ENCODE measurements around the gene CNTN1. TPM values are rescaled to one million over a fixed set of nuclear protein-coding genes. Genes with fewer than 3 reads are reported as not detected.
"Not testable (repeated sequence)": the region's sequence is repeated elsewhere in the genome, so short reads cannot be mapped to it uniquely, and the experiment has no call there.

The CNTN1 gene
- total and polyA plus RNA-seq, 12 donors, result 0.07 to 0.90 (median 0.21) TPM; not detected in 1

DNA sequence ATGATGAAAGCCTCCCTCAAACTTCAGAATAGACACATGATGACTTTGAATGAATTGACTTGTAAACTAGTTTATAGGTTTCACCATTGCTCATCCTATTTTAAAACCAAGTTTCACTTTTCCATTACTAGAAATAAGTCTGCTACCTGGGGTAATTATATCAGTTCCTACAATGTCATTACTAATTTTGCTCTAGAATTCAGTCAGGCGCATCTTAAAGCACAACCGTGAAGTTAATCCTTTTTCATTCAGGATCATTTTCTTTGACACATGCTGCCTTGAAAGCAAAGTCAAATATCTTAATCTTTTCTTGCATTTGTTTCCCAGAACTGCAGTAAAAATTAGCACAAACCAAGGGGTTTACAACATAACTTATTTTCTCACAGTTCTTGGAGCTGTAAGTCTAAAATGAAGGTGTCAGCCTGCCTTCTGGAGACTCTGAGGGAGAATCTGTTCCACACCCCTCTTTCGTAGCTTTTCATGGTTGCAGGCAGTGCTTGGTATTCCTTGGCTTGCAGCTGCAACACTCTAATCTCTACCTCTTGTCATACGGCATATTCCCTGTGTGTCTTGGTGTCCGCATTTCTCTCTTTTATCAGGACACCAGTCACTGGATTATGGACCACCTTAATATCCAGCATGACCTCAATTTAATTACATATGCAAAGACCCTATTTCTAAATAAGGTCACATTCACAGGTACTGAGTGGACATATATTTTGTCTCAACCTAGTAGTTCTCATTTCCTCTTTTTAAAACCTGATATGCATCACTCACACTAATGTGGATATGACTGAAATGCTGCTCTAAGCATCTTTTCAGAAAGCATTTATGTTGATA is 381.6 kb downstream of the CNTN1 start:
- no peak for DNase-seq

GRCh38 chr12:41074473-41074769 is 382.2 kb downstream of the CNTN1 start:
- WGBS, 2 donors, result 68 to 69% methylated on average over 3 of the region's 3 CpGs
- ATAC-seq (no peak), DNase-seq (no peak)
- H3K36me3 ChIP-seq, result no peaks in the 10 kb centered on the region
- TF ChIP-seq, protein P1, sequence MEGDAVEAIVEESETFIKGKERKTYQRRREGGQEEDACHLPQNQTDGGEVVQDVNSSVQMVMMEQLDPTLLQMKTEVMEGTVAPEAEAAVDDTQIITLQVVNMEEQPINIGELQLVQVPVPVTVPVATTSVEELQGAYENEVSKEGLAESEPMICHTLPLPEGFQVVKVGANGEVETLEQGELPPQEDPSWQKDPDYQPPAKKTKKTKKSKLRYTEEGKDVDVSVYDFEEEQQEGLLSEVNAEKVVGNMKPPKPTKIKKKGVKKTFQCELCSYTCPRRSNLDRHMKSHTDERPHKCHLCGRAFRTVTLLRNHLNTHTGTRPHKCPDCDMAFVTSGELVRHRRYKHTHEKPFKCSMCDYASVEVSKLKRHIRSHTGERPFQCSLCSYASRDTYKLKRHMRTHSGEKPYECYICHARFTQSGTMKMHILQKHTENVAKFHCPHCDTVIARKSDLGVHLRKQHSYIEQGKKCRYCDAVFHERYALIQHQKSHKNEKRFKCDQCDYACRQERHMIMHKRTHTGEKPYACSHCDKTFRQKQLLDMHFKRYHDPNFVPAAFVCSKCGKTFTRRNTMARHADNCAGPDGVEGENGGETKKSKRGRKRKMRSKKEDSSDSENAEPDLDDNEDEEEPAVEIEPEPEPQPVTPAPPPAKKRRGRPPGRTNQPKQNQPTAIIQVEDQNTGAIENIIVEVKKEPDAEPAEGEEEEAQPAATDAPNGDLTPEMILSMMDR (IDR thresholded peaks at IDR 0.05), result no peak
- no peaks in the 10 kb centered on the region for H3K4me1 ChIP-seq
- peaks cover 0 to 21% (median 0%) of the 10 kb centered on the region in 11 donors for H3K9me3 ChIP-seq
- no peaks in the 10 kb centered on the region for H3K27me3 ChIP-seq
- no peak overlapping the region for H3K4me3 ChIP-seq
- no peak overlapping the region for H3K27ac ChIP-seq
- intact Hi-C loops (cut with DNase I), result no loop called here

More for the DNA sequence above, 381.6 kb downstream of the CNTN1 start:
- H3K27me3 ChIP-seq, result no peaks in the 10 kb centered on the region
- intact Hi-C loops (cut with DNase I), result no loop called here
- H3K4me3 ChIP-seq, result no peak overlapping the region
- no peaks in the 10 kb centered on the region for H3K36me3 ChIP-seq
- 71 to 73% methylated on average over 5 of the region's 5 CpGs for WGBS, 2 donors
- no peak overlapping the region for H3K27ac ChIP-seq
- TF ChIP-seq, protein P1 (IDR thresholded peaks at IDR 0.05), result no peak
- peaks cover 0 to 15% (median 0%) of the 10 kb centered on the region in 11 donors for H3K9me3 ChIP-seq
- H3K4me1 ChIP-seq, result no peaks in the 10 kb centered on the region
- ATAC-seq, result no peak

DNA sequence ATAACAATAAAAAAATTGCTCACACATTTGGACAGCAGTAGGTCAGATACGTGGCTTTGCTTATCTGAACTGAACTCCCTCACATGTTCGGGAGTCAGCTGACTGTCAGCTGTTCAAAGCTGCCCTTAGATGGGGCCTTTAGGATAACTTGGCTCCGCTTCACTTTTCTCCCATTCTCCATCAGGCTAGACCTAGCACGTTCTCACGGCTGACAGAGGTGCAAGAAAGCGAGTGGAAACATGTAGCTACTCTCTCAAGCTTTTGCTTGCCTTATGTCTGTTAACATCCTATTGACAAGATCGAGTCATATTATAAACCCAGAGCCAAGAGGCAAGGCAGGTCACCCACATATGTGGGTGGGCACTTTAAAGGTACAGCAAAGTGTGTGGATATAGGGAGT is 383.9 kb downstream of the CNTN1 start:
- H3K36me3 ChIP-seq, result no peaks in the 10 kb centered on the region
- no peaks in the 10 kb centered on the region for H3K27me3 ChIP-seq
- WGBS, 2 donors, result 63 to 72% methylated on average over 7 of the region's 7 CpGs
- intact Hi-C loops (cut with DNase I), result no loop called here
- H3K4me1 ChIP-seq, result no peaks in the 10 kb centered on the region
- no peak for ATAC-seq
- H3K9me3 ChIP-seq, result peaks cover 0 to 37% (median 5%) of the 10 kb centered on the region in 11 donors
- no peak overlapping the region for H3K4me3 ChIP-seq
- TF ChIP-seq, protein P1 (IDR thresholded peaks at IDR 0.05), result no peak
- H3K27ac ChIP-seq, result no peak overlapping the region
- DNase-seq, result no peak

DNA sequence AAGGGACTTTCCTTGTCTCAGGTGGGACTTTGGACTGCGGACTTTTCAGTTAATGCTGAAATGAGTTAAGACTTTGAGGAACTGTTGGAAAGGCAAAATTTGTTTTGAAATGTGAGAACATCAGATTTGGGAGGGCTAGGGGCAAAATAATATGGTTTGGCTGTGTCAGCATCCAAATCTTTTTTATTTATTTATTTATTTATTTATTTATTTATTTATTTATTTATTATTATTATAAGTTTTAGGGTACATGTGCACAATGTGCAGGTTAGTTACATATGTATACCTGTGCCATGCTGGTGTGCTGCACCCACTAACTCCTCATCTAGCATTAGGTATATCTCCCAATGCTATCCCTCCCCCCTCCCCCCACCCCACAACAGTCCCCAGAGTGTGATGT is 389.0 kb downstream of the CNTN1 start:
- H3K27ac ChIP-seq, result not testable (repeated sequence)

DNA sequence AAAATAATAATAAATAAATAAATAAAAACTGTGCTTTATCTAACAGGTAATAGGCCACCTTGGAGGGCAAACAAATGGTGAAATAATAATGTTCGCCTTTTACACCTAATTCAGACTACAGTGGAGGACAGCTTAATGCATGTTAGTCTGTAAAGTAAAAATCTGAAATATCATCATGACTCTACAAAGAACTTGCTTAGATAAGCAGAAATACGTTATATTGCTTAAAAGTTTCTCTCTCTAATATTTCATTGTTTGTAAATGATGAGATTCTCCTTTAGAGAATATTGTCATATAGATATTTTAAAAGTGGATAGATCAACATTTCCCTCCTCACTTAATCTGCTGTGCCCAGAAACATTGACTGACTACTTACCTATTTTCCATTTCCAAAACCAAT is 397.2 kb downstream of the CNTN1 start:
- WGBS, 2 donors, result 77 to 81% methylated on average over 2 of the region's 2 CpGs
- DNase-seq (no peak), ATAC-seq (no peak)
- no peaks in the 10 kb centered on the region for H3K36me3 ChIP-seq
- intact Hi-C loops (cut with DNase I), result no loop called here
- no peak overlapping the region for H3K4me3 ChIP-seq
- TF ChIP-seq, protein P1 (IDR thresholded peaks at IDR 0.05), result no peak
- H3K9me3 ChIP-seq, result peaks cover 0 to 10% (median 0%) of the 10 kb centered on the region in 11 donors
- H3K27me3 ChIP-seq, result no peaks in the 10 kb centered on the region
- no peak overlapping the region for H3K27ac ChIP-seq
- H3K4me1 ChIP-seq, result no peaks in the 10 kb centered on the region

More for the DNA sequence above, 389.0 kb downstream of the CNTN1 start:
- H3K4me3 ChIP-seq; H3K36me3 ChIP-seq; H3K4me1 ChIP-seq; DNase-seq; H3K27me3 ChIP-seq; intact Hi-C loops (cut with DNase I); ATAC-seq: not testable (repeated sequence)
- peaks cover 0 to 44% (median 5%) of the 10 kb centered on the region in 11 donors for H3K9me3 ChIP-seq
- WGBS, 2 donors, result 0% methylated on average over 1 of the region's 1 CpG

Measured in heart right ventricle (tissue), 16 donors.